ENCODE results near the gene RNF103. TPM values are rescaled to one million over a fixed set of nuclear protein-coding genes. Genes with fewer than 3 reads are reported as not detected.

Gene RNF103
- total and polyA plus RNA-seq, 2 of the 13 experiments (the other 11 are each of a cell fraction or from before 2014, with no cell fraction given) = 19.8 to 21.1 TPM

DNA sequence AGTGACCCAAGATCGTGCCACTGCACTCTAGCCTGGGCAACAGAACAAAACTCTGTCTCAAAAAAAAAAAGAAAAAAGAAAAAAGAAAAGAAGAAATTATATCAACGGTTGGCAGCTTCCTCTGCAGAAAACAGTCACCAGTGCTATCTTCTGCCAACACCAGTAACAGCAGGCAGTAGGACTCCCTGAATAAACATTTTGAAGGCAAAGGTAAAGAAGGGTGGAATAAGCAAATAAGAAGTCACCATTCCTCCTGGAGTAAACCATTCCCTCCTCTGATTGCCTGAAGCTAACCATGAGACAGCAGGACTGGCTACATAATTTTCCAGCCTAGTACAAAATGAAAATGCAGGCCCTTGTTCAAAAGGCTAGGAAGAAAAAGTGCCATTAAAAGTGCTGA is 9.0 kb upstream of the RNF103 start (continued):
- no peak for TF ChIP-seq ELF3 (CRISPR knock-in tag; IDR thresholded peaks at IDR 0.05)
- TF ChIP-seq, protein P1, sequence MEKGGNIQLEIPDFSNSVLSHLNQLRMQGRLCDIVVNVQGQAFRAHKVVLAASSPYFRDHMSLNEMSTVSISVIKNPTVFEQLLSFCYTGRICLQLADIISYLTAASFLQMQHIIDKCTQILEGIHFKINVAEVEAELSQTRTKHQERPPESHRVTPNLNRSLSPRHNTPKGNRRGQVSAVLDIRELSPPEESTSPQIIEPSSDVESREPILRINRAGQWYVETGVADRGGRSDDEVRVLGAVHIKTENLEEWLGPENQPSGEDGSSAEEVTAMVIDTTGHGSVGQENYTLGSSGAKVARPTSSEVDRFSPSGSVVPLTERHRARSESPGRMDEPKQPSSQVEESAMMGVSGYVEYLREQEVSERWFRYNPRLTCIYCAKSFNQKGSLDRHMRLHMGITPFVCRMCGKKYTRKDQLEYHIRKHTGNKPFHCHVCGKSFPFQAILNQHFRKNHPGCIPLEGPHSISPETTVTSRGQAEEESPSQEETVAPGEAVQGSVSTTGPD (CRISPR knock-in tag; IDR thresholded peaks at IDR 0.05) = peak; percentile 82
- no peak for TF ChIP-seq ZNF446 (CRISPR knock-in tag; IDR thresholded peaks at IDR 0.05)
- TF ChIP-seq, protein P2, sequence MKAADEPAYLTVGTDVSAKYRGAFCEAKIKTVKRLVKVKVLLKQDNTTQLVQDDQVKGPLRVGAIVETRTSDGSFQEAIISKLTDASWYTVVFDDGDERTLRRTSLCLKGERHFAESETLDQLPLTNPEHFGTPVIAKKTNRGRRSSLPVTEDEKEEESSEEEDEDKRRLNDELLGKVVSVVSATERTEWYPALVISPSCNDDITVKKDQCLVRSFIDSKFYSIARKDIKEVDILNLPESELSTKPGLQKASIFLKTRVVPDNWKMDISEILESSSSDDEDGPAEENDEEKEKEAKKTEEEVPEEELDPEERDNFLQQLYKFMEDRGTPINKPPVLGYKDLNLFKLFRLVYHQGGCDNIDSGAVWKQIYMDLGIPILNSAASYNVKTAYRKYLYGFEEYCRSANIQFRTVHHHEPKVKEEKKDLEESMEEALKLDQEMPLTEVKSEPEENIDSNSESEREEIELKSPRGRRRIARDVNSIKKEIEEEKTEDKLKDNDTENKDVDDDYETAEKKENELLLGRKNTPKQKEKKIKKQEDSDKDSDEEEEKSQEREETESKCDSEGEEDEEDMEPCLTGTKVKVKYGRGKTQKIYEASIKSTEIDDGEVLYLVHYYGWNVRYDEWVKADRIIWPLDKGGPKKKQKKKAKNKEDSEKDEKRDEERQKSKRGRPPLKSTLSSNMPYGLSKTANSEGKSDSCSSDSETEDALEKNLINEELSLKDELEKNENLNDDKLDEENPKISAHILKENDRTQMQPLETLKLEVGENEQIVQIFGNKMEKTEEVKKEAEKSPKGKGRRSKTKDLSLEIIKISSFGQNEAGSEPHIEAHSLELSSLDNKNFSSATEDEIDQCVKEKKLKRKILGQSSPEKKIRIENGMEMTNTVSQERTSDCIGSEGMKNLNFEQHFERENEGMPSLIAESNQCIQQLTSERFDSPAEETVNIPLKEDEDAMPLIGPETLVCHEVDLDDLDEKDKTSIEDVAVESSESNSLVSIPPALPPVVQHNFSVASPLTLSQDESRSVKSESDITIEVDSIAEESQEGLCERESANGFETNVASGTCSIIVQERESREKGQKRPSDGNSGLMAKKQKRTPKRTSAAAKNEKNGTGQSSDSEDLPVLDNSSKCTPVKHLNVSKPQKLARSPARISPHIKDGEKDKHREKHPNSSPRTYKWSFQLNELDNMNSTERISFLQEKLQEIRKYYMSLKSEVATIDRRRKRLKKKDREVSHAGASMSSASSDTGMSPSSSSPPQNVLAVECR (CRISPR knock-in tag; IDR thresholded peaks at IDR 0.05; ENCODE audit: borderline replicate concordance) = no peak
- TF ChIP-seq, protein P3, sequence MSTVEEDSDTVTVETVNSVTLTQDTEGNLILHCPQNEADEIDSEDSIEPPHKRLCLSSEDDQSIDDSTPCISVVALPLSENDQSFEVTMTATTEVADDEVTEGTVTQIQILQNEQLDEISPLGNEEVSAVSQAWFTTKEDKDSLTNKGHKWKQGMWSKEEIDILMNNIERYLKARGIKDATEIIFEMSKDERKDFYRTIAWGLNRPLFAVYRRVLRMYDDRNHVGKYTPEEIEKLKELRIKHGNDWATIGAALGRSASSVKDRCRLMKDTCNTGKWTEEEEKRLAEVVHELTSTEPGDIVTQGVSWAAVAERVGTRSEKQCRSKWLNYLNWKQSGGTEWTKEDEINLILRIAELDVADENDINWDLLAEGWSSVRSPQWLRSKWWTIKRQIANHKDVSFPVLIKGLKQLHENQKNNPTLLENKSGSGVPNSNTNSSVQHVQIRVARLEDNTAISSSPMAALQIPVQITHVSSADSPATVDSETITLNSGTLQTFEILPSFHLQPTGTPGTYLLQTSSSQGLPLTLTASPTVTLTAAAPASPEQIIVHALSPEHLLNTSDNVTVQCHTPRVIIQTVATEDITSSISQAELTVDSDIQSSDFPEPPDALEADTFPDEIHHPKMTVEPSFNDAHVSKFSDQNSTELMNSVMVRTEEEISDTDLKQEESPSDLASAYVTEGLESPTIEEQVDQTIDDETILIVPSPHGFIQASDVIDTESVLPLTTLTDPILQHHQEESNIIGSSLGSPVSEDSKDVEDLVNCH (CRISPR knock-in tag; IDR thresholded peaks at IDR 0.05) = no peak
- TF ChIP-seq ZMAT3 (CRISPR knock-in tag; conservative IDR thresholded peaks at IDR 0.05) = no peak
- TF ChIP-seq SOX5 (CRISPR knock-in tag; IDR thresholded peaks at IDR 0.05; ENCODE audit: borderline replicate concordance) = peak; percentile 31; the same call in 1 of the 2 replicates
- TF ChIP-seq EP300 (IDR thresholded peaks at IDR 0.05; ENCODE audit: low read depth in 2 of 2, low read length in 2 of 2) = peak in 1 of 2 experiments; percentile 51; a peak in 1 of 4 replicates
- no peak for TF ChIP-seq EP300 (CRISPR knock-in tag; IDR thresholded peaks at IDR 0.05; ENCODE audit: borderline replicate concordance)
- 0 out of 2 replicates have a peak, but pooled peaks have one; percentile 25 for TF ChIP-seq ZNF124 (CRISPR knock-in tag; IDR thresholded peaks at IDR 0.05)
- TF ChIP-seq MED1 (CRISPR knock-in tag; IDR thresholded peaks at IDR 0.05) = no peak; the same call in 1 of the 2 replicates
- no peak for TF ChIP-seq MEIS2 (CRISPR knock-in tag; IDR thresholded peaks at IDR 0.05)
- no peak; the same call in 1 of the 2 replicates for TF ChIP-seq SP140L (CRISPR knock-in tag; IDR thresholded peaks at IDR 0.05; ENCODE audit: borderline replicate concordance)
- TF ChIP-seq ZNF749 (CRISPR knock-in tag; IDR thresholded peaks at IDR 0.05; ENCODE audit: borderline replicate concordance) = no peak
- no peak for TF ChIP-seq EED (CRISPR knock-in tag; IDR thresholded peaks at IDR 0.05)
- no peak for TF ChIP-seq ZBTB1 (CRISPR knock-in tag; IDR thresholded peaks at IDR 0.05; ENCODE audit: borderline replicate concordance)
- peak; percentile 52; the same call in 1 of the 2 replicates for TF ChIP-seq ZNF264 (CRISPR knock-in tag; IDR thresholded peaks at IDR 0.05)
- TF ChIP-seq, protein P4, sequence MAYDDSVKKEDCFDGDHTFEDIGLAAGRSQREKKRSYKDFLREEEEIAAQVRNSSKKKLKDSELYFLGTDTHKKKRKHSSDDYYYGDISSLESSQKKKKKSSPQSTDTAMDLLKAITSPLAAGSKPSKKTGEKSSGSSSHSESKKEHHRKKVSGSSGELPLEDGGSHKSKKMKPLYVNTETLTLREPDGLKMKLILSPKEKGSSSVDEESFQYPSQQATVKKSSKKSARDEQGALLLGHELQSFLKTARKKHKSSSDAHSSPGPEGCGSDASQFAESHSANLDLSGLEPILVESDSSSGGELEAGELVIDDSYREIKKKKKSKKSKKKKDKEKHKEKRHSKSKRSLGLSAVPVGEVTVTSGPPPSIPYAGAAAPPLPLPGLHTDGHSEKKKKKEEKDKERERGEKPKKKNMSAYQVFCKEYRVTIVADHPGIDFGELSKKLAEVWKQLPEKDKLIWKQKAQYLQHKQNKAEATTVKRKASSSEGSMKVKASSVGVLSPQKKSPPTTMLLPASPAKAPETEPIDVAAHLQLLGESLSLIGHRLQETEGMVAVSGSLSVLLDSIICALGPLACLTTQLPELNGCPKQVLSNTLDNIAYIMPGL (CRISPR knock-in tag; IDR thresholded peaks at IDR 0.05; ENCODE audit: borderline replicate concordance in 1 of 2, low read depth in 1 of 2) = no peak
- TF ChIP-seq ZNF678 (CRISPR knock-in tag; IDR thresholded peaks at IDR 0.05) = no peak
- no peak for TF ChIP-seq ZNF350 (CRISPR knock-in tag; IDR thresholded peaks at IDR 0.05; ENCODE audit: borderline replicate concordance, low read depth)
- TF ChIP-seq NR1H2 (CRISPR knock-in tag; IDR thresholded peaks at IDR 0.05; ENCODE audit: borderline replicate concordance, low read depth) = no peak

All from HepG2 (cell line).